ENCODE measurements around the gene UBA1.

DNA sequence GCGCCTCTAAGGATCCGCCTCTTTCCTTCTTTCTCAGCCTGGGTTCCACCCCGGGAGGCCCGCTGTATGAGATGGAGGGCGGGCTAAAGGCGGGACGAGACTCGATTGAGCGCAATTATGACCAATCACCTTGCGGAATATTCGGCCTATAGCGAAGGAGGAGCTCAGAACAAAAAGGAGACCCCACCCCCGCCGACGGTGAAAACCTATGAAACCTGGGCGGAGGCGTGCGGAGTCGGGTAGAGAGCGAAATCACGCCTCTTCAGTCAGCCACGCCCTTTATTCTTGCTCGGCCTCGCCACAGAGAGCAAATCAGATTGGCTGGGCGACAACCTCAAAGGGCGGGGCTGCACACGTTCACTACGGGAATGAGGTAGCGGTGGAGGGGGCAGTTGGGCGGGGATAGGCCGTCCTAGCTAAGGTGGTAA lies 24.2 kb downstream of the UBA1 start:
- TF ChIP-seq POLR2A (IDR thresholded peaks at IDR 0.05), result peak in 1 of 2 donors; percentile 6
- TF ChIP-seq, protein P1, sequence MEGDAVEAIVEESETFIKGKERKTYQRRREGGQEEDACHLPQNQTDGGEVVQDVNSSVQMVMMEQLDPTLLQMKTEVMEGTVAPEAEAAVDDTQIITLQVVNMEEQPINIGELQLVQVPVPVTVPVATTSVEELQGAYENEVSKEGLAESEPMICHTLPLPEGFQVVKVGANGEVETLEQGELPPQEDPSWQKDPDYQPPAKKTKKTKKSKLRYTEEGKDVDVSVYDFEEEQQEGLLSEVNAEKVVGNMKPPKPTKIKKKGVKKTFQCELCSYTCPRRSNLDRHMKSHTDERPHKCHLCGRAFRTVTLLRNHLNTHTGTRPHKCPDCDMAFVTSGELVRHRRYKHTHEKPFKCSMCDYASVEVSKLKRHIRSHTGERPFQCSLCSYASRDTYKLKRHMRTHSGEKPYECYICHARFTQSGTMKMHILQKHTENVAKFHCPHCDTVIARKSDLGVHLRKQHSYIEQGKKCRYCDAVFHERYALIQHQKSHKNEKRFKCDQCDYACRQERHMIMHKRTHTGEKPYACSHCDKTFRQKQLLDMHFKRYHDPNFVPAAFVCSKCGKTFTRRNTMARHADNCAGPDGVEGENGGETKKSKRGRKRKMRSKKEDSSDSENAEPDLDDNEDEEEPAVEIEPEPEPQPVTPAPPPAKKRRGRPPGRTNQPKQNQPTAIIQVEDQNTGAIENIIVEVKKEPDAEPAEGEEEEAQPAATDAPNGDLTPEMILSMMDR (IDR thresholded peaks at IDR 0.05), result no peak

Measured in uterus (tissue), 2 donors.